KMS-11 (cell line): ENCODE measurements around the gene ZSWIM8.
"Not testable (repeated sequence)": the region's sequence is repeated elsewhere in the genome, so short reads cannot be mapped to it uniquely, and the experiment has no call there.

Source experiments
- H2AFZ ChIP-seq: fragments of 200-600 bp; sonication (generic); 2 replicates; pipeline ENCODE4 v1.6.1; 2016; ENCODE audit warnings: antibody characterized with exemption, mixed run types, low read depth
- H3K27ac ChIP-seq: fragments of 200-600 bp; sonication (generic); 2 replicates; pipeline ENCODE4 v1.6.1; 2016; ENCODE audit warnings: mild to moderate bottlenecking, mixed run types
- H3K27me3 ChIP-seq: fragments of 200-600 bp; sonication (generic); 2 replicates; pipeline ENCODE4 v1.6.1; 2017; ENCODE audit warnings: mild to moderate bottlenecking, low read depth, mixed run types, moderate library complexity; ENCODE audit not compliant: insufficient read depth
- H3K36me3 ChIP-seq: fragments of 200-600 bp; sonication (generic); 2 replicates; pipeline ENCODE4 v1.6.1; 2017; ENCODE audit warnings: mild to moderate bottlenecking, mixed run types; ENCODE audit not compliant: insufficient read depth
- H3K4me1 ChIP-seq: fragments of 200-600 bp; sonication (generic); 2 replicates; pipeline ENCODE4 v1.6.1; 2016; ENCODE audit warnings: mild to moderate bottlenecking, low read depth, mixed run types; ENCODE audit not compliant: poor library complexity, severe bottlenecking
- H3K4me2 ChIP-seq: fragments of 200-600 bp; sonication (generic); 2 replicates; pipeline ENCODE4 v1.7.0; 2016; ENCODE audit warnings: mild to moderate bottlenecking, mixed run types
- H3K4me3 ChIP-seq: fragments of 200-600 bp; sonication (generic); IDR thresholded peaks from 2 replicates; pipeline ENCODE4 v1.6.1; 2017; ENCODE audit warnings: low read depth, low read length, mixed read lengths; ENCODE audit not compliant: insufficient read depth
- H3K79me2 ChIP-seq: fragments of 200-600 bp; sonication (generic); 2 replicates; pipeline ENCODE4 v1.6.1; 2016; ENCODE audit warnings: low read depth, mixed run types; ENCODE audit not compliant: insufficient read depth
- H3K9ac ChIP-seq: fragments of 200-600 bp; sonication (generic); 2 replicates; pipeline ENCODE4 v1.6.1; 2016; ENCODE audit warnings: mild to moderate bottlenecking, mixed run types
- H4K20me1 ChIP-seq: fragments of 200-600 bp; sonication (generic); 2 replicates; pipeline ENCODE4 v1.6.1; 2016; ENCODE audit warnings: mild to moderate bottlenecking, mixed run types; ENCODE audit not compliant: insufficient read depth
- TF ChIP-seq, protein P1 (sequence below): fragments of 200-600 bp; sonication (generic); conservative IDR thresholded peaks from 2 replicates; pipeline ENCODE4 v1.6.1; 2017; ENCODE audit warnings: low read depth, mild to moderate bottlenecking, antibody characterized with exemption, low read length, moderate library complexity, mixed read lengths

The ZSWIM8 gene

DNA sequence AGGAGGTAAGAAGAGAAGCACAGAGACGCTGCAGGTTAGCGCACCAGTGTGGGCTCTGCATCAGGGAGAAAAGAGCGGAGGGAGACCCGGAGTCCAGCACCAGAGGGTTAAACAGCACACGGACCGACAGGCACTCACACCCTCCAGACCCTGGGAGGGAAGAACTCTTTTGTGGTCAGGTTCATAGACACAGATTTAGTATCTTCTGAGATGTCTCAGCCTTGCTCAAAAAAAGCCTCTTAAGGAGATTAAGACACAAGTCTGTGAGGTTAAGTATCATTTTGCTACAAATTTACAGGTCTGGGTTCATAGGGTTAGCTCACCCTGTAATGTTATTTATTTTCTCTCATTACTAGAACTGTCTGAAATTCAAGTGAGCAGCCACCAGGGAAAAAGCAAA lies 42.8 kb downstream of the ZSWIM8 start:
- H3K4me2 ChIP-seq = no peak overlapping the region
- no peak overlapping the region for H3K9ac ChIP-seq
- H3K79me2 ChIP-seq = no peaks in the 10 kb centered on the region
- no peak overlapping the region for H2AFZ ChIP-seq
- TF ChIP-seq, protein P1, sequence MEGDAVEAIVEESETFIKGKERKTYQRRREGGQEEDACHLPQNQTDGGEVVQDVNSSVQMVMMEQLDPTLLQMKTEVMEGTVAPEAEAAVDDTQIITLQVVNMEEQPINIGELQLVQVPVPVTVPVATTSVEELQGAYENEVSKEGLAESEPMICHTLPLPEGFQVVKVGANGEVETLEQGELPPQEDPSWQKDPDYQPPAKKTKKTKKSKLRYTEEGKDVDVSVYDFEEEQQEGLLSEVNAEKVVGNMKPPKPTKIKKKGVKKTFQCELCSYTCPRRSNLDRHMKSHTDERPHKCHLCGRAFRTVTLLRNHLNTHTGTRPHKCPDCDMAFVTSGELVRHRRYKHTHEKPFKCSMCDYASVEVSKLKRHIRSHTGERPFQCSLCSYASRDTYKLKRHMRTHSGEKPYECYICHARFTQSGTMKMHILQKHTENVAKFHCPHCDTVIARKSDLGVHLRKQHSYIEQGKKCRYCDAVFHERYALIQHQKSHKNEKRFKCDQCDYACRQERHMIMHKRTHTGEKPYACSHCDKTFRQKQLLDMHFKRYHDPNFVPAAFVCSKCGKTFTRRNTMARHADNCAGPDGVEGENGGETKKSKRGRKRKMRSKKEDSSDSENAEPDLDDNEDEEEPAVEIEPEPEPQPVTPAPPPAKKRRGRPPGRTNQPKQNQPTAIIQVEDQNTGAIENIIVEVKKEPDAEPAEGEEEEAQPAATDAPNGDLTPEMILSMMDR = no peak
- H3K36me3 ChIP-seq = no peaks in the 10 kb centered on the region
- H3K27me3 ChIP-seq = no peaks in the 10 kb centered on the region
- no peak overlapping the region for H3K27ac ChIP-seq
- no peak overlapping the region for H3K4me3 ChIP-seq
- H4K20me1 ChIP-seq = no peaks in the 10 kb centered on the region
- no peaks in the 10 kb centered on the region for H3K4me1 ChIP-seq

- H4K20me1 ChIP-seq, H3K27me3 ChIP-seq, H3K27ac ChIP-seq, H2AFZ ChIP-seq, H3K4me3 ChIP-seq, H3K9ac ChIP-seq, H3K4me1 ChIP-seq, H3K36me3 ChIP-seq, H3K4me2 ChIP-seq, H3K79me2 ChIP-seq: not testable (repeated sequence)
Measured at GRCh38 chr10:73829090-73829489, 43.7 kb downstream of the ZSWIM8 start.

DNA sequence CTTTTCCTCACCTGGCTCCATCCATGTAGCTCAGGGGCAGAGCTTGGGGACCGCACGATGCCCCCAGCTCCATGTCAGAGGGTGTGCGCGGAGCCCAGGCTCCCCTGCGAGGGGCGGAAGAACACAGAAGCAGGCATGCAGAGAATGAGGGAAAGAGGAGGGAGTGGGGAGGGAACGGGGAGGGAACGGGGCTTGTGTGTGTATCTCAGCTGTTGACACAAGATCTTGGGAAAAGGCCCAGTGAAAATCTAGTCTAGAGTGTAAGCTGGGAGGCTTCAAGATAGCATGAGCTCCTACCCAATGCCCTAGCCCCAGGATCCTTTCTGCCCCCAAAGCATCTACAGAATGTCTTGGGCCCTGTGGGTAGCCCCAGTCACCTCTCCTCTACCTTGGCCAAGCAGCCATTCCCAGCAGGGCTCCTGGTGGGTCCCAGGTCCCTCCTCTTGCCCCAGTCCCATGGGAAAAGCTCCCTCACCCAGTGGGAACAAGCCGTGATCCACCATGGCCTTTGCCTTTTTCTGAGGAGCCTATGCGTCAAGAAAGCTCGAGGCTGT lies 51.1 kb downstream of the ZSWIM8 start:
- H3K36me3 ChIP-seq = no peaks in the 10 kb centered on the region; the same call in 1 of the 2 replicates
- H3K9ac ChIP-seq = no peak overlapping the region
- no peak overlapping the region for H3K4me3 ChIP-seq
- H3K27me3 ChIP-seq = no peaks in the 10 kb centered on the region
- no peak overlapping the region for H3K27ac ChIP-seq
- H3K4me2 ChIP-seq = no peak overlapping the region
- no peaks in the 10 kb centered on the region for H4K20me1 ChIP-seq
- no peaks in the 10 kb centered on the region for H3K4me1 ChIP-seq
- TF ChIP-seq, protein P1 = no peak
- H2AFZ ChIP-seq = no peak overlapping the region
- H3K79me2 ChIP-seq = no peaks in the 10 kb centered on the region

DNA sequence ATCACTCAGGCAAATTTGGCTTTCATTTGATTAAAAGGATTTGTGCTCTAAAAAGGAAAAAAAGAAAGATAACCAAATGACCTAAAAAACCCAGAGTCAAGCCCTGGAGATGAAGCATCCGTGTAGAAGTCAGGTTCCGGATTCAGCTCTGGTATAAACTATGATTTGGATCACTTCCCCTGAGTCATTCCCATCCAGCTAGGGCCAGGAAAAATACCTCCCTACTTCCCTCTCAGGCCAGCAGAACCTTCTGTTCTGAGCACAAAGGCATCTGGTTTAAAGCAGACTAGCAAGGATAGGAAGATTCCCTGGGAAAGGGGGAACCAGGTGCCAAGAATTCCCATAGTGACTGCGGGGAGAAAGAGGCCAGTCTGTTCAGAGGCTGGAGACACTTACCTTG lies 51.7 kb downstream of the ZSWIM8 start:
- no peaks in the 10 kb centered on the region for H4K20me1 ChIP-seq
- H3K27me3 ChIP-seq = no peaks in the 10 kb centered on the region
- TF ChIP-seq, protein P1 = no peak
- no peak overlapping the region for H3K4me2 ChIP-seq
- H3K4me1 ChIP-seq = no peaks in the 10 kb centered on the region
- no peaks in the 10 kb centered on the region for H3K79me2 ChIP-seq
- no peak overlapping the region for H2AFZ ChIP-seq
- H3K9ac ChIP-seq = no peak overlapping the region
- H3K4me3 ChIP-seq = no peak overlapping the region
- no peaks in the 10 kb centered on the region; the same call in 1 of the 2 replicates for H3K36me3 ChIP-seq
- no peak overlapping the region for H3K27ac ChIP-seq

DNA sequence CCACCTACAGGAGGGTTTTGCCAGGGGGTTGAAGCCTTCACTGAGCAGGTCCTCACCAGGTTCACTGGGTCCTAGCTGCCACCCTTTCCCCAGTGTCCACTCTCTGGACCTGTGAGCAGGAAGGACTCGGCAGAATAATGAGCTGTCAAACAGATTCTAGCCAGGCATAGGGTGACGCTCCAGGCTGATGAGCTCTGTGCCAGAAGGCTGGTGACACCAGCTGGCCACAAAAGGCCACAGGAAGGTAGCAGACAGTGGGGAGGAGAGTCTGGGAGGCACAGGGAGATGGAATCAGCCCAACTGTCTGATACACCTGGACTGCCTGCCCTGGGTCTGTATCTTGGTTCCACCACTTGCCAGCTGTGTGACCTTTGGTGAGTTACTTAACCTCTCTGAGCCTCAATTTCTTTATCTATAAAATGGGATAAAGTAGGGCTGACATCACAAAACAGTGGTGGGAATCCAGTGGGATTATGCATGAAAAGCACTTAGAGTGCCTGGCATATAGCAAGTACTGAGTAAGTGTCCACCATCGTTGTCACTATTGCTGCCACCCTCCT lies 52.7 kb downstream of the ZSWIM8 start:
- no peak overlapping the region for H3K9ac ChIP-seq
- H3K36me3 ChIP-seq = no peaks in the 10 kb centered on the region; the same call in 1 of the 2 replicates
- no peaks in the 10 kb centered on the region for H4K20me1 ChIP-seq

More for the DNA sequence above, 52.7 kb downstream of the ZSWIM8 start:
- Histone ChIP-seq H3K4me1 (no peaks in the 10 kb centered on the region), H3K4me3 (no peak overlapping the region), H2AFZ (no peak overlapping the region), H3K27ac (no peak overlapping the region), H3K79me2 (no peaks in the 10 kb centered on the region), H3K27me3 (no peaks in the 10 kb centered on the region), H3K4me2 (no peak overlapping the region)
- TF ChIP-seq, protein P1 = no peak
